Endothelial cell of umbilical vein (primary cell): ENCODE data around the gene MAN1A1. TPM values are rescaled to one million over a fixed set of nuclear protein-coding genes. Genes with fewer than 3 reads are reported as not detected.

Experiments
- BruUV-seq: library from RNA; stranded (reverse); fragments of 400-500 nt; replicated peaks from 2 replicates; lab custom pipeline; 2021; lab: Mats Ljungman, UMichigan
- CTCF ChIA-PET: fragments of 300-600, 350-600 bp; sonication (Branson Sonifier 250); formaldehyde crosslinking; loops from one replicate; lab custom pipeline; 2021; ENCODE audit warnings: antibody characterized with exemption, inconsistent platforms; lab: Charles Lee
- POLR2A ChIA-PET: fragments of 300-600, 350-600 bp; sonication (Branson Sonifier 250); formaldehyde crosslinking; loops from one replicate; lab custom pipeline; 2021; ENCODE audit warnings: antibody characterized with exemption, inconsistent platforms; lab: Charles Lee
- DNase-seq: peaks from one replicate; pipeline ENCODE4 v3.0.0-alpha.2; 2011; ENCODE audit warnings: low read depth, low spot score
- FAIRE-seq: peaks from 2 replicates; lab custom pipeline; 2011; peaks lifted over from hg19 to GRCh38; lab: Jason Lieb, UNC
- H2AFZ ChIP-seq: 2 replicates; pipeline ENCODE4 v1.6.0; 2012; ENCODE audit warnings: low read depth, low read length, control low read depth, inconsistent platforms
- H3K27ac ChIP-seq: 2 replicates; pipeline ENCODE4 v1.5.1; 2011; ENCODE audit warnings: low read depth, mild to moderate bottlenecking, control low read depth, low read length, moderate library complexity; ENCODE audit not compliant: insufficient read depth
- H3K27me3 ChIP-seq, 2 experiments: 2 replicates each; pipeline versions ENCODE4 v1.6.0 to v1.6.1; 2011; ENCODE audit warnings: low read length in 2 of 2, mixed read lengths in 1 of 2; ENCODE audit not compliant: control insufficient read depth in 2 of 2, insufficient read depth in 2 of 2
- H3K36me3 ChIP-seq, 2 experiments: 2 replicates in 1 of 2; 3 replicates in 1 of 2; pipeline ENCODE4 v1.5.1; 2011; ENCODE audit warnings: low read length in 2 of 2, mild to moderate bottlenecking in 1 of 2, moderate library complexity in 1 of 2; ENCODE audit not compliant: control insufficient read depth in 2 of 2, insufficient read depth in 2 of 2; ENCODE audit errors: extremely low read depth in 1 of 2
- H3K4me1 ChIP-seq: 3 replicates; pipeline ENCODE4 v1.5.1; 2011; ENCODE audit warnings: mild to moderate bottlenecking, low read length; ENCODE audit not compliant: control insufficient read depth, insufficient read depth; ENCODE audit errors: extremely low read depth
- H3K4me2 ChIP-seq: 2 replicates; pipeline ENCODE4 v1.6.1; 2011; ENCODE audit warnings: low read length, control low read depth, mixed read lengths; ENCODE audit not compliant: insufficient read depth
- H3K4me3 ChIP-seq, 3 experiments: fragments of 200-600 bp in 1 of 3; sonication (generic), shearing (Covaris generic) in 1 of 3; replicated peaks in 1 of 3; 2 replicates each; pipeline ENCODE4 v1.5.1; 2011 to 2016; ENCODE audit warnings: control low read depth in 3 of 3, low read length in 3 of 3, mild to moderate bottlenecking in 2 of 3, inconsistent platforms in 1 of 3, low read depth in 1 of 3, moderate library complexity in 1 of 3; ENCODE audit not compliant: insufficient read depth in 1 of 3
- H3K79me2 ChIP-seq: 2 replicates; pipeline ENCODE4 v1.6.0; 2012; ENCODE audit warnings: low read length, inconsistent platforms; ENCODE audit not compliant: control insufficient read depth, insufficient read depth
- H3K9ac ChIP-seq: replicated peaks from 2 replicates; pipeline ENCODE3; 2011; ENCODE audit warnings: low read length, control low read depth; ENCODE audit not compliant: insufficient read depth; ENCODE audit errors: extremely low read depth
- H3K9me1 ChIP-seq: replicated peaks from 3 replicates; pipeline ENCODE4 v1.6.0; 2011; ENCODE audit warnings: mild to moderate bottlenecking, low read length; ENCODE audit not compliant: control insufficient read depth, insufficient read depth; ENCODE audit errors: extremely low read depth
- H3K9me3 ChIP-seq: replicated peaks from 2 replicates; pipeline ENCODE4 v1.5.1; 2012; ENCODE audit warnings: low read length, inconsistent platforms; ENCODE audit not compliant: control insufficient read depth, insufficient read depth
- H4K20me1 ChIP-seq: replicated peaks from 2 replicates; pipeline ENCODE3; 2011; ENCODE audit warnings: mild to moderate bottlenecking, low read length; ENCODE audit not compliant: control insufficient read depth, insufficient read depth; ENCODE audit errors: extremely low read depth
- EZH2 ChIP-seq: IDR thresholded peaks from 2 replicates; pipeline ENCODE4 v1.6.1; 2012; ENCODE audit warnings: borderline replicate concordance, low read depth, mild to moderate bottlenecking, moderate library complexity, low read length, inconsistent platforms; ENCODE audit not compliant: severe bottlenecking
- FOS ChIP-seq: IDR thresholded peaks from 2 replicates; pipeline ENCODE4 v1.6.1; 2011; ENCODE audit warnings: mild to moderate bottlenecking, low read length, moderate library complexity, borderline replicate concordance; ENCODE audit not compliant: insufficient read depth
- GATA2 ChIP-seq: IDR thresholded peaks from 2 replicates; pipeline ENCODE4 v1.7.0; 2011; ENCODE audit warnings: low read depth, mild to moderate bottlenecking, moderate library complexity, mixed read lengths, low read length; ENCODE audit not compliant: insufficient read length, insufficient read depth
- JUN ChIP-seq: IDR thresholded peaks from 2 replicates; pipeline ENCODE4 v1.6.1; 2011; ENCODE audit warnings: borderline replicate concordance, low read depth; ENCODE audit not compliant: insufficient read length, insufficient read depth
- MYC ChIP-seq: IDR thresholded peaks from one replicate; pipeline ENCODE4 v1.6.1; 2011; ENCODE audit warnings: mild to moderate bottlenecking, low read depth, low read length
- POLR2A ChIP-seq: IDR thresholded peaks from 2 replicates; pipeline ENCODE4 v1.6.1; 2012; ENCODE audit warnings: low read depth, mild to moderate bottlenecking, control low read depth, low read length
- POLR2AphosphoS5 ChIP-seq: IDR thresholded peaks from 2 replicates; pipeline ENCODE4 v1.6.1; 2012; ENCODE audit warnings: low read depth, mild to moderate bottlenecking, control low read depth, low read length, moderate library complexity; ENCODE audit not compliant: insufficient read depth
- dilution Hi-C: fragments of 300-500 bp; cut with MboI; formaldehyde crosslinking; loops from one replicate; pipeline ENCODE4 v1.15.0; 2019; ENCODE audit warnings: low sequenced_read_pairs; ENCODE audit not compliant: extremely low pct_ligation_motif_present
- intact Hi-C: fragments of 100-400 bp; cut with micrococcal nuclease; formaldehyde crosslinking; loops from one replicate; pipeline ENCODE4 v1.10.0; 2022
- polyA plus RNA-seq, 4 experiments: library from polyadenylated mRNA; depleted of rRNA in 3 of 4; stranded (reverse) in 3 of 4; unstranded in 1 of 4; fragments of >200 nt; gene quantifications; 2 replicates each; pipeline versions ENCODE4 v1.2.1 to v1.2.3, GENCODE V29; 2011 to 2012; ENCODE audit warnings: missing spikeins in 1 of 4
- total RNA-seq: library from RNA; stranded (reverse); gene quantifications from 2 replicates; pipeline ENCODE4 v1.2.3, GENCODE V29; 2021
- TF ChIP-seq, protein P1 (sequence below), 2 donors: IDR thresholded peaks; 1 replicate in 1 of 2; 2 replicates in 1 of 2; pipeline ENCODE4 v1.5.1; 2011; ENCODE audit warnings: low read length in 2 of 2, mild to moderate bottlenecking in 2 of 2, moderate library complexity in 2 of 2, control low read depth in 1 of 2, inconsistent platforms in 1 of 2, low read depth in 1 of 2; ENCODE audit not compliant: insufficient read depth in 1 of 2; ENCODE audit errors: extremely low read depth in 1 of 2
- TF ChIP-seq, protein P2 (sequence below): IDR thresholded peaks from 2 replicates; pipeline ENCODE4 v1.6.1; 2011; ENCODE audit not compliant: insufficient read depth, insufficient read length

Gene MAN1A1
- total and polyA plus RNA-seq, 2 donors (not counting 3 experiments of a cell fraction or from before 2014, with no cell fraction given): 3.3 to 12.9 TPM

DNA sequence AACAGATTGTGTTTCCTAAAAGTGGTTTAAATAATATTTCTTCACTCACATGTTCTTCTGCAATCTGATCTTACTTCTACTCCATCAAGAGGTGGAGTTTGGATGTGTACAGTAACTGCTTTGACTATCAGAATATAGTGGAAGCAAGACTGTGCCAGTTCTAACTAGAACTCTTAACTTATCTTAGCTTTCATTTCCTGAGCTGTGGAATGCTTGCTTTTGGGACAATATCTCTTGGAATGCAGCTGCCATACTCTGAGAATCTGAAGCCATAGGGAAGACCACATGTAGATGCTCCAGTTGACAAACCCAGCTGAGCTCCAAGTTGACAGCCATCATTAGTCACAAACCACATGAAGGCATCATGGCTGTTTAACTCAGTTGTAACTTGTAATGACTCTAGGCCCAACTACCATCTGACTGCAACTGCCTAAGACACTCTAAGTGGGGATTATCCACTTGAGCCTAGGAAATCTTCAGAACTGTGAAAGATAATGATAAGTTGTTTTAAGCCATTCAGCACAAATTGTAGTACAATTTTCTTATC lies 40.8 kb upstream of the MAN1A1 start:
- Histone ChIP-seq H4K20me1 (no peaks in the 10 kb centered on the region), H3K4me3 (no peak overlapping the region), H3K27me3 (no peaks in the 10 kb centered on the region), H3K27ac (no peak overlapping the region), H3K4me2 (no peak overlapping the region), H3K9me1 (no peaks in the 10 kb centered on the region), H2AFZ (no peak overlapping the region), H3K4me1 (no peaks in the 10 kb centered on the region), H3K9me3 (no peaks in the 10 kb centered on the region), H3K79me2 (no peaks in the 10 kb centered on the region), H3K36me3 (no peaks in the 10 kb centered on the region), H3K9ac (no peak overlapping the region)
- FAIRE-seq: no peak
- DNase-seq: no peak
- BruUV-seq: no TSS peak
- POLR2A ChIA-PET: no interaction called here
- TF ChIP-seq MYC: no peak
- TF ChIP-seq, protein P1, sequence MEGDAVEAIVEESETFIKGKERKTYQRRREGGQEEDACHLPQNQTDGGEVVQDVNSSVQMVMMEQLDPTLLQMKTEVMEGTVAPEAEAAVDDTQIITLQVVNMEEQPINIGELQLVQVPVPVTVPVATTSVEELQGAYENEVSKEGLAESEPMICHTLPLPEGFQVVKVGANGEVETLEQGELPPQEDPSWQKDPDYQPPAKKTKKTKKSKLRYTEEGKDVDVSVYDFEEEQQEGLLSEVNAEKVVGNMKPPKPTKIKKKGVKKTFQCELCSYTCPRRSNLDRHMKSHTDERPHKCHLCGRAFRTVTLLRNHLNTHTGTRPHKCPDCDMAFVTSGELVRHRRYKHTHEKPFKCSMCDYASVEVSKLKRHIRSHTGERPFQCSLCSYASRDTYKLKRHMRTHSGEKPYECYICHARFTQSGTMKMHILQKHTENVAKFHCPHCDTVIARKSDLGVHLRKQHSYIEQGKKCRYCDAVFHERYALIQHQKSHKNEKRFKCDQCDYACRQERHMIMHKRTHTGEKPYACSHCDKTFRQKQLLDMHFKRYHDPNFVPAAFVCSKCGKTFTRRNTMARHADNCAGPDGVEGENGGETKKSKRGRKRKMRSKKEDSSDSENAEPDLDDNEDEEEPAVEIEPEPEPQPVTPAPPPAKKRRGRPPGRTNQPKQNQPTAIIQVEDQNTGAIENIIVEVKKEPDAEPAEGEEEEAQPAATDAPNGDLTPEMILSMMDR (IDR thresholded peaks at IDR 0.05; ENCODE audit: extremely low read depth in 1 of 2, insufficient read depth in 1 of 2, low read depth in 1 of 2, low read length in 2 of 2): no peak
- TF ChIP-seq, protein P2, sequence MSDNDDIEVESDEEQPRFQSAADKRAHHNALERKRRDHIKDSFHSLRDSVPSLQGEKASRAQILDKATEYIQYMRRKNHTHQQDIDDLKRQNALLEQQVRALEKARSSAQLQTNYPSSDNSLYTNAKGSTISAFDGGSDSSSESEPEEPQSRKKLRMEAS: no peak
- no peak for TF ChIP-seq FOS
- intact Hi-C loops: no loop called here
- dilution Hi-C loops: no loop called here
- CTCF ChIA-PET: no interaction called here

DNA sequence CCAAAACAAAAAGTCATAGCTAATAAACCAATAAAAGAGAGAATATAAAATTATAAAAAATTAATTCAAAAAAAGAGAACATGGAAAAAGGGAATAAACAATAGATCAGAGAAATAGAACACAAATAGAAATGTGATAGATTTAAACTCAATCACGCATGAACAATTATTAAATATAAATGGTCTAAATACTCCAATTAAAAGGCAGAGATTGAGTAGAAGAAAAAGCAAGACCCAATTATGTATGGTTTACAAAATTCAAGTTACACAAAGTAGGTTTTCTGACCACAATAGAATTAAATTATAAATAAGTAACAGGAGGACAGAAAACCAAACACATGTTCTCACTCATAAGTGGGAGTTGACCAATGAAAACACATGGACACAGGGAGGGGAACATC lies 36.4 kb upstream of the MAN1A1 start:
- Histone ChIP-seq H3K4me3 (no peak overlapping the region), H3K4me1 (no peaks in the 10 kb centered on the region), H3K27ac (no peak overlapping the region), H3K79me2 (no peaks in the 10 kb centered on the region), H3K9ac (no peak overlapping the region), H3K36me3 (no peaks in the 10 kb centered on the region), H3K9me1 (no peaks in the 10 kb centered on the region), H2AFZ (no peak overlapping the region), H4K20me1 (no peaks in the 10 kb centered on the region), H3K4me2 (no peak overlapping the region), H3K9me3 (no peaks in the 10 kb centered on the region), H3K27me3 (no peaks in the 10 kb centered on the region)
- DNase-seq (no peak), FAIRE-seq (no peak)
- BruUV-seq: no TSS peak
- CTCF ChIA-PET: no interaction called here
- dilution Hi-C loops (no loop called here), intact Hi-C loops (no loop called here)
- POLR2A ChIA-PET: no interaction called here
- TF ChIP-seq, protein P1 (IDR thresholded peaks at IDR 0.05; ENCODE audit: extremely low read depth in 1 of 2, insufficient read depth in 1 of 2, low read depth in 1 of 2, low read length in 2 of 2): no peak
- no peak for TF ChIP-seq POLR2A
- no peak for TF ChIP-seq MYC
- TF ChIP-seq EZH2: no peak
- TF ChIP-seq POLR2AphosphoS5: no peak
- no peak for TF ChIP-seq JUN
- TF ChIP-seq GATA2: no peak
- TF ChIP-seq, protein P2: no peak
